Measurements from ENCODE around the gene GPR25. TPM values are rescaled to one million over a fixed set of nuclear protein-coding genes. Genes with fewer than 3 reads are reported as not detected.

The GPR25 gene
- total RNA-seq, 1 donor from 2014 or later: not detected

- ATAC-seq (no peak), DNase-seq (ENCODE audit: low spot score) (no peak)
Measured at GRCh38 chr1:200869753-200870391, 2.9 kb upstream of the GPR25 start.

DNA sequence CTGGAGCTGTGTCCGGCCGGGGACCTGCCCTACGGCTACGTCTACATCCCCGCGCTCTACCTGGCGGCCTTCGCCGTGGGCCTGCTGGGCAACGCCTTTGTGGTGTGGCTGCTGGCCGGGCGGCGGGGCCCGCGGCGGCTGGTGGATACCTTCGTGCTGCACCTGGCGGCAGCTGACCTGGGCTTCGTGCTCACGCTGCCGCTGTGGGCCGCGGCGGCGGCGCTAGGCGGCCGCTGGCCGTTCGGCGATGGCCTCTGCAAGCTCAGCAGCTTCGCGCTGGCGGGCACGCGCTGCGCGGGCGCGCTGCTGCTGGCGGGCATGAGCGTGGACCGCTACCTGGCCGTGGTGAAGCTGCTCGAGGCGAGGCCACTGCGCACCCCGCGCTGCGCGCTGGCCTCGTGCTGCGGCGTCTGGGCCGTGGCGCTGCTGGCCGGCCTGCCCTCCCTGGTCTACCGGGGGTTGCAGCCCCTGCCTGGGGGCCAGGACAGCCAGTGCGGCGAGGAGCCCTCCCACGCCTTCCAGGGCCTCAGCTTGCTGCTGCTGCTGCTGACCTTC, 412 bp downstream of the GPR25 start:
- ATAC-seq (peak; percentile 48), DNase-seq (ENCODE audit: low spot score) (no peak)

DNA sequence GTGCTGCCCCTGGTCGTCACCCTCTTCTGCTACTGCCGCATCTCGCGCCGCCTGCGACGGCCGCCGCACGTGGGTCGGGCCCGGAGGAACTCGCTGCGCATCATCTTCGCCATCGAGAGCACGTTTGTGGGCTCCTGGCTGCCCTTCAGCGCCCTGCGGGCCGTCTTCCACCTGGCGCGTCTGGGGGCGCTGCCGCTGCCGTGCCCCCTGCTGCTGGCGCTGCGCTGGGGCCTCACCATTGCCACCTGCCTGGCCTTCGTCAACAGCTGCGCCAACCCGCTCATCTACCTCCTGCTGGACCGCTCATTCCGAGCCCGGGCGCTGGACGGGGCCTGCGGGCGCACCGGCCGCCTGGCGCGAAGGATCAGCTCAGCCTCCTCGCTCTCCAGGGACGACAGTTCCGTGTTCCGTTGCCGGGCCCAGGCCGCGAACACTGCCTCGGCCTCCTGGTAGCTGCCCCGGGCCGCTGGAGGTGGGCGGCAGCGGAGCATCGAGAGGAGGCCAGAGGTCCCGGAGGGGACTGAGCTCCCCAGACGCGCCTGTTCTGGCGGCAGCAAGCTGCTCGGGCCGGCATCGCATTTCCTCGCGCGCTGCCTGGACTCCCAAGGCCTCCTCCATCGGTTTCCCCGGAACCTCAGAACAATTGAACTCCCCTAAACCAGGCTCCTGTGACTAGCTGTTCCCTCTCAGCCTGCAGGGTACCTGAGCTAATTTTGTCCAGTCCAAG, 1.1 kb downstream of the GPR25 start:
- ATAC-seq: no peak
- no peak for DNase-seq (ENCODE audit: low spot score)

GRCh38 chr1:200874694-200875093, 1.9 kb downstream of the GPR25 start:
- DNase-seq (ENCODE audit: low spot score): no peak
- no peak for ATAC-seq

DNA sequence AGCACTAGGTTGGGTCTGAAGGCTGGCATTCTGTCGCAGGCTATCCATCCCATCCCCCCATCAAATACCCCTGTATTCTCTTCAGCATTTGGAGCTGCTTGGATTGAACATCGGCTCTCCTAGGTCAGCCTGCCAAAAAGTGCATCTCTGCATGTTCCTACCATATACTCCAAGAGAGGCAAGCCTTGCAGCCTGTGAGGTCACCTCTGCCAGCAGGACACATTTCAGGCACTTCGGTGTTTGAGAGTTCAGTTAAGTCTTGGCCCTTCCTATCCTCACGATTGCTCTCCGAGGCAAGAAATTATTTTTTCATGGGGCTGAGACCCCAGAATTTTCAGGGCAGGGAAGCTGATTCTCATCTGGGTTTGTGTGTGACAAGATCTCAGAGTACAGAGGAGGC, 2.6 kb downstream of the GPR25 start:
- DNase-seq (ENCODE audit: low spot score) (no peak), ATAC-seq (no peak)

- DNase-seq (ENCODE audit: low spot score) (no peak), ATAC-seq (no peak)
Measured at GRCh38 chr1:200877010-200877409, 4.2 kb downstream of the GPR25 start.

DNA sequence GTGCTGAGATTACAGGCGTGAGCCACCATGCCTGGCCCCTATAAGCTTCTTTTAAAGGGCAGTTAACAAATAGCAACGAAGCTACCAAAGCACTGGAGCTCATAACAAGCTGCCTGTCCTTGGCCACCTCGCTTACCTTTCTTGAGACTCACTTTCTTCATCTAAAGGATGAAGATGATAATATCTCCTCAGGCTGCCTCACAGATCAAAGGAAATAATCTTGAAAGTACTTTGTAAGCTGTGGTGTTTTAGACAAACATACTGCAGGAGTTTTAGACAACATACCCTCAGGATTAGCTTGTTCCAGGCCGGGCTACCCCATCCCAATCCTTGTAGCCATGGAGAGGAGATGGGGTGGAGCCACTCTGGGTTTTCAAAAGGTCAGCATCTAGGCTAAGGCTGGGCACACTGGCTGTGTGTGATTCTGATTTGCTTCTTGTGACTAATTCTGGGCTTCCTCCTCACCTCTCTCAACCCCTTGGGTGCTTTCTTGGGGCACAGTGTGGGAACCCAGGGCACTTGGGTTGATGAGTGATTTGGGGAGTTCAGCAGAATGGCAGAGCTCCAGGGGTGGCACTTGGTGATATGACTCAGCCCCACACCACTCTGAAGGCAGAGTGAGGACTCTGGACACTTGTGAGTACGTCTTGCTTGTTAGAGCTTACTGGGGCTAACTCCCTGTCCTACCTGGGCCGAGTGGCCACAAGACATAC, 5.2 kb downstream of the GPR25 start:
- ATAC-seq: no peak

GRCh38 chr1:200880212-200880611, 7.4 kb downstream of the GPR25 start:
- DNase-seq (ENCODE audit: low spot score): no peak
- no peak for ATAC-seq

More for the DNA sequence above, 5.2 kb downstream of the GPR25 start:
- no peak for DNase-seq (ENCODE audit: low spot score)

DNA sequence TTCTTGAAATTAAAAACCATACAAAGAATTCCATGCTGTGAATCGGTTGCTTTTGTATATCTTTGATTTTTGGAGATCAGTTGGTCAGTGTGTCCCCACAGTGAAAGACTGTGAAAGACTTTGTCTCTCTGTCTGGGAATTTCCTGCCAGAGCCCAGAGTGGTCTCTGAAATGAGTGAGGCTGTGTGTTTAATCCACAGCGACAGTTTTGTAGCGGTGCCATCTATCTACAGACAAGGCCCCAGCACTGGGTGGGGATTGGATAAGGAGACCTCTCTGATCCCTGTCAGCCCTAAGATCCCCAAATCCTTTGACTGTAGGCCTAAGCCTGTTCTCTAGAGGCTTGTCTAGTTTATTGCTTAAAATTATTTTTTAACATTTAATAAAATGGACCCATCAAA, 10.3 kb downstream of the GPR25 start:
- DNase-seq (ENCODE audit: low spot score): no peak
- ATAC-seq: no peak

DNA sequence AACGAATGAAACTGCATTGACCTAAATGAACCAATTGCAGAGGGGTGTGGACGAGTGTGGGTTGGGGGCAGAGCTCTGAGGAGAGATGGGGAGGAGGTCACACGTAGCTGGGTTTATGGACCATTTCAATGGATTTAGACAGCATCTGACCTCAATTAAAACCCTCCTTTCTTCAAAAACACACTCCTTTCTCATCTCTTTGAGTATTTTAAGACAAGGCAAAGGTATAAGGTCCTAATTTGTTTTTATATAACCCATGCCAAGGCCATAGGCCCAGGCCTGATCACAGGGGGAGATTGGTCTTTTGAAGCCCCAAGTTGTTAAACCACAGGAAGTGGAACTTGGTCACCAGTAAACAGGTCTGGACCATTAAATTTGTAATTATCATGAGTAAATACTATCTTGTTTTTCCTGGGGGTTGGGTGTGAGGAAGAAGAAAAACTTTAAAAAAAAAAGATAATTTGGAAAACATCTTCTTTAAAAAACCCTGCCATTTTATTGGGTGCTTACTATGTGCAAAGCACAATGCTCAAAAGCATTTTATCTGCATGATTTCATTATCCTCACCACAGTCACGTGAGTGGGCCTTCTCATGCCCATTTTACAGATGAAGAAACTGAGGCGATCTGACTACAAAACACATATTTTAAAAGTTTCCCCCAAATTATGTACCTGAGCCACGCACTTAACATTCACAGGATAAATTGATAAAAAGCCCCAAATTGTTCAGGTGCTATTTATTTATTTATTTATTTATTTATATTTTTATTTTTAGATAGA, 13.0 kb downstream of the GPR25 start:
- no peak for DNase-seq (ENCODE audit: low spot score)
- no peak for ATAC-seq

DNA sequence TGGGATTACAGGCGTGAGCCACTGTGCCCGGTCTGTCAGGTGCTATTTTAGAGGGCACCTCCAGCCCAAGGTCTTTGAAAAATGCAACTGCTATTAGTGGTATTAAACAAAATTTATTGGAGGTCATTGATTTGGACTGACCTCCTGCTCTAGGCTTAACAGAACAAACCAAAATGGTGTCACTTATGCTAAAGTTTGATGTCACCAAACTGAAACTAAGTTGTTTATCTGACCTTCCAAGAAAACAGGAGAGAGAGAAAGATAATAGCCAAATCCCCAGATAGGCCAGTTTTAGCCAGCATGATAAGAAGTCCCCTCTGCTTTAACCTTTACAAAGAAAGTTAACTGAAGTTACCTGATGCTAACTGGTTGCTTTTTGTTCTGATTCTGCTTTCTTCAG, 13.8 kb downstream of the GPR25 start:
- ATAC-seq: no peak
- no peak for DNase-seq (ENCODE audit: low spot score)

GRCh38 chr1:200887036-200887435, 14.3 kb downstream of the GPR25 start:
- ATAC-seq (no peak), DNase-seq (ENCODE audit: low spot score) (no peak)

GRCh38 chr1:200887772-200888348, 15.1 kb downstream of the GPR25 start:
- no peak for ATAC-seq
- DNase-seq (ENCODE audit: low spot score): no peak

DNA sequence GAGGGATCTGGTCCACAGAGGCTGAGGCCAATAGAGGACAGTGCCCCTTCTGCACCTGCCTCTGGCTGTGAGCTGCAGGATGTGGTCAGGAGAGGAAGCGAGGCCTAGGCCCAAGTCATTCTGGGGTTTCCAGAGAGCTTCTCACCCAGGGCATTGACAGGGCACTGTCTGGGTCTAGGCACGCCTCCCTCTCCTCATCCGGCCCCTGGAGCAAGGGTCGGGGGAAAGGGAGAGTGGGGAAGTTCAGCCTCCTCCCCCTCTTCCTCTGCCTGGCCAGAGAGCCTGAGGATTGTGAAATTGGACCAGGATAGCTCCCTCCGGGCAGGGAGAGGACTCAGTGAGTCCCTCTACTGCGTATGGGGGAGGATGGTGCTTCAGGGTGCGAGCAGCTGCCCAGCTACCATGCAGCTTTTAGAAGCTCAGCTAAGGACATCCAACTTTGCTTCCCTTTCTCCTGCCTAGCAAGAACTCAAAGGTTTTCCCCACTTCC, 15.6 kb downstream of the GPR25 start:
- DNase-seq (ENCODE audit: low spot score) (no peak), ATAC-seq (peak; percentile 35)

DNA sequence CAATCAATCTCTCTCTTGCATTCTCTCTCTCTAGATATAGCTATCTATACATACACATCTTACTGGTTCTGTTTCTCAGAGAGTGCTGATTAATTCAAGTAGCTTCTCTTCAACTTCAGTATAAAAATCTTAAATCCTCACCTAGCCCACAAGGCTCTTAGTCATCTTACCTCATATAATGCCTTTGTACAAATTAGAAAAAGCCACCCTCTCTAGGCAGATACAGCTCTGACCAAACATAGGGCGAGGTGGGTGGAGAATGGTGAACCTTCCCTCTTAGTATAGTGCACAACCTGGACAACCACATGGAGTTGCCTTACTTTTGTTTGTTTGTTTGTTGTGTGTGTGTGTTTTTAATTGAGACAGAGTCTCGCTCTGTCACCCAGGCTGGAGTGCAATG, 16.8 kb downstream of the GPR25 start:
- ATAC-seq (no peak), DNase-seq (ENCODE audit: low spot score) (no peak)

- DNase-seq (ENCODE audit: low spot score) (no peak), ATAC-seq (no peak)
Measured at GRCh38 chr1:200890027-200890426, 17.2 kb downstream of the GPR25 start.

- ATAC-seq: peak; percentile 67
Measured at GRCh38 chr1:200890818-200891773, 18.3 kb downstream of the GPR25 start.

DNA sequence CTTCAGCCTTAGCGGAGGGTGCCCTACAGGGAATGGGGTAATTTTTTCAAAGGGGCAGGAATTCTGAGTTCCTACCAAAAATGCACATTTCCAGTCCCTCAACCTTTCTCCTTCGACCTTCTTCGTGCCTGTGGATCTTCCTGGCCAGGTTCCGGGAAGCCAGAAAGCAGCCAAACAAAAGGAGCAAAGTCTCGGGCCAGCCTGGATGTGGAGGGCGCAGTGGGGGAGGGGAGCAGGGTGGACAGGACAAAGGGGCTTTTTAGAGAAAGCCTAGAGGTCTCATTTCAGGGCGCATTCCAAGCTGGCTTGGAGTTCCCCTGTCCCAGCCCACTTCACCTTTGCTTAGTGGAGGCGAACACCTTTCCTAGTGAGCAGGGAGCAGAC, 19.0 kb downstream of the GPR25 start:
- no peak for ATAC-seq

More at GRCh38 chr1:200890818-200891773, 18.3 kb downstream of the GPR25 start:
- DNase-seq (ENCODE audit: low spot score): no peak

DNA sequence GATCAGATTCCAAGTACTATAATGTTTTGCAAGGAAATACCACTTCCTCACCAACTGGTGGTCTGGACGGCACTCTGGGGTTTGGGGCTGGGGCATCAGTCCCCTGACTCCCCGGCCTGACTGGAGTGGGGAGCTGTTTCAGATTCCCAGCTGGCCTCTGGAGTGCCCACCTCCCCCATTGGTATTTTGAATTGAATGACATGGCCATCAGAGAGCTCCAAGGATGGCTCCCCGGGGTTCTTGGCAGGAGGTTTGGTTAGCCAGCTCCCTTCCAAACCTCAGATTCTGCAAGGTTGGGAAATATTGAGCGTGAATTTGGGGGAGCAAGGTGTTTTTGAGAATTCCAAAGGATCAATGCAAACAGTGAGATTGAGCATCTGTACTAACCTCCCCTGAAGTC, 19.8 kb downstream of the GPR25 start:
- ATAC-seq (no peak), DNase-seq (ENCODE audit: low spot score) (no peak)

More for the DNA sequence above, 19.0 kb downstream of the GPR25 start:
- DNase-seq (ENCODE audit: low spot score): no peak

All from left lobe of liver (tissue), 2 donors.